HEK293 (cell line): Measurements from ENCODE around the gene RBM18.
A peak's percentile ranks its signal among the peaks of the same experiment; 100 is the strongest.

Source experiments
- CTCF ChIP-seq: fragments of 450-650 bp; formaldehyde crosslinking; IDR thresholded peaks from 2 replicates; pipeline ENCODE4 v1.5.1; 2016; ENCODE audit warnings: missing biosample characterization, missing genetic modification characterization
- EGR2 ChIP-seq: fragments of 450-650 bp; formaldehyde crosslinking; IDR thresholded peaks from 2 replicates; pipeline ENCODE4 v1.5.1; 2016; ENCODE audit warnings: low read depth, missing biosample characterization, missing genetic modification characterization
- GLI2 ChIP-seq: fragments of 450-650 bp; formaldehyde crosslinking; IDR thresholded peaks from 2 replicates; pipeline ENCODE4; 2017; ENCODE audit warnings: missing biosample characterization, missing genetic modification characterization, low read depth, borderline replicate concordance
- IKZF3 ChIP-seq: fragments of 450-650 bp; IDR thresholded peaks from 2 replicates; pipeline ENCODE4 v1.5.0; 2018; ENCODE audit warnings: missing biosample characterization, mild to moderate bottlenecking, missing genetic modification characterization, moderate library complexity
- INSM2 ChIP-seq: fragments of 450-650 bp; formaldehyde crosslinking; IDR thresholded peaks from 2 replicates; pipeline ENCODE4 v1.5.1; 2016; ENCODE audit warnings: missing biosample characterization, missing genetic modification characterization
- PATZ1 ChIP-seq: fragments of 450-650 bp; formaldehyde crosslinking; IDR thresholded peaks from 2 replicates; pipeline ENCODE4 v1.5.1; 2016; ENCODE audit warnings: missing biosample characterization, missing genetic modification characterization
- PRDM1 ChIP-seq: fragments of 450-650 bp; formaldehyde crosslinking; IDR thresholded peaks from 2 replicates; pipeline ENCODE4; 2016; ENCODE audit warnings: missing biosample characterization, missing genetic modification characterization
- TRIM28 ChIP-seq: IDR thresholded peaks from 2 replicates; pipeline ENCODE4 v1.6.1; 2011; ENCODE audit warnings: low read length, control low read depth, borderline replicate concordance
- WT1 ChIP-seq: fragments of 450-650 bp; formaldehyde crosslinking; IDR thresholded peaks from 2 replicates; pipeline ENCODE4 v1.5.1; 2016; ENCODE audit warnings: missing biosample characterization, missing genetic modification characterization
- YY1 ChIP-seq: fragments of 450-650 bp; formaldehyde crosslinking; IDR thresholded peaks from 2 replicates; pipeline ENCODE4 v1.5.1; 2018; ENCODE audit warnings: missing biosample characterization, missing genetic modification characterization
- ZBTB48 ChIP-seq: fragments of 450-650 bp; formaldehyde crosslinking; IDR thresholded peaks from 2 replicates; pipeline ENCODE4 v1.5.1; 2016; ENCODE audit warnings: missing biosample characterization, missing genetic modification characterization
- ZFHX2 ChIP-seq: fragments of 450-650 bp; formaldehyde crosslinking; conservative IDR thresholded peaks from 2 replicates; pipeline ENCODE4 v1.5.1; 2016; ENCODE audit warnings: missing biosample characterization, missing genetic modification characterization
- ZFP41 ChIP-seq: fragments of 450-650 bp; formaldehyde crosslinking; IDR thresholded peaks from 2 replicates; pipeline ENCODE4 v1.5.1; 2016; ENCODE audit warnings: missing biosample characterization, missing genetic modification characterization, borderline replicate concordance
- ZIC2 ChIP-seq: fragments of 450-650 bp; formaldehyde crosslinking; IDR thresholded peaks from 2 replicates; pipeline ENCODE4 v1.5.1; 2016; ENCODE audit warnings: missing biosample characterization, missing genetic modification characterization
- ZNF292 ChIP-seq: fragments of 450-650 bp; formaldehyde crosslinking; IDR thresholded peaks from 2 replicates; pipeline ENCODE4 v1.5.1; 2016; ENCODE audit warnings: low read depth, missing biosample characterization, missing genetic modification characterization, borderline replicate concordance
- ZNF302 ChIP-seq: fragments of 450-650 bp; formaldehyde crosslinking; IDR thresholded peaks from 2 replicates; pipeline ENCODE4 v1.5.1; 2016; ENCODE audit warnings: missing biosample characterization, missing genetic modification characterization, low read depth
- ZNF324 ChIP-seq: fragments of 450-650 bp; formaldehyde crosslinking; IDR thresholded peaks from 2 replicates; pipeline ENCODE4 v1.5.1; 2016; ENCODE audit warnings: missing biosample characterization, missing genetic modification characterization
- ZNF350 ChIP-seq: fragments of 450-650 bp; formaldehyde crosslinking; IDR thresholded peaks from 2 replicates; pipeline ENCODE4 v1.5.0; 2017; ENCODE audit warnings: missing biosample characterization, mild to moderate bottlenecking, missing genetic modification characterization
- ZNF354C ChIP-seq: fragments of 450-650 bp; formaldehyde crosslinking; IDR thresholded peaks from 2 replicates; pipeline ENCODE4 v1.5.1; 2016; ENCODE audit warnings: missing biosample characterization, missing genetic modification characterization, low read depth, borderline replicate concordance
- ZNF416 ChIP-seq: fragments of 450-650 bp; formaldehyde crosslinking; IDR thresholded peaks from 2 replicates; pipeline ENCODE4 v1.5.1; 2016; ENCODE audit warnings: missing biosample characterization, missing genetic modification characterization
- ZNF423 ChIP-seq: fragments of 450-650 bp; formaldehyde crosslinking; IDR thresholded peaks from 2 replicates; pipeline ENCODE4 v1.5.1; 2016; ENCODE audit warnings: missing biosample characterization, missing genetic modification characterization
- ZNF639 ChIP-seq: fragments of 450-650 bp; formaldehyde crosslinking; IDR thresholded peaks from 2 replicates; pipeline ENCODE4 v1.5.1; 2016; ENCODE audit warnings: missing biosample characterization, missing genetic modification characterization
- ZNF658 ChIP-seq: fragments of 450-650 bp; formaldehyde crosslinking; IDR thresholded peaks from 2 replicates; pipeline ENCODE4; 2016; ENCODE audit warnings: missing biosample characterization, missing genetic modification characterization
- ZNF776 ChIP-seq: fragments of 450-650 bp; formaldehyde crosslinking; IDR thresholded peaks from 2 replicates; pipeline ENCODE4 v1.5.0; 2017; ENCODE audit warnings: missing biosample characterization, missing genetic modification characterization, borderline replicate concordance
- ZNF843 ChIP-seq: fragments of 450-650 bp; formaldehyde crosslinking; IDR thresholded peaks from 2 replicates; pipeline ENCODE4 v1.5.1; 2016; ENCODE audit warnings: missing biosample characterization, missing genetic modification characterization
- ZSCAN16 ChIP-seq: fragments of 450-650 bp; formaldehyde crosslinking; IDR thresholded peaks from 2 replicates; pipeline ENCODE4 v1.5.1; 2016; ENCODE audit warnings: missing biosample characterization, missing genetic modification characterization
- ZSCAN18 ChIP-seq: fragments of 450-650 bp; formaldehyde crosslinking; IDR thresholded peaks from 2 replicates; pipeline ENCODE4 v1.5.1; 2016; ENCODE audit warnings: missing biosample characterization, missing genetic modification characterization
- ZSCAN23 ChIP-seq: fragments of 450-650 bp; formaldehyde crosslinking; IDR thresholded peaks from 2 replicates; pipeline ENCODE4 v1.5.1; 2016; ENCODE audit warnings: missing biosample characterization, missing genetic modification characterization
- ZSCAN4 ChIP-seq: fragments of 450-650 bp; formaldehyde crosslinking; IDR thresholded peaks from 2 replicates; pipeline ENCODE4 v1.5.1; 2017; ENCODE audit warnings: missing biosample characterization, missing genetic modification characterization

The RBM18 gene

GRCh38 chr9:122228568-122229484 lies 35.8 kb downstream of the RBM18 start, which contains the start of gene LHX6 (continued):
- no peak for TF ChIP-seq ZSCAN18 (tag by site-specific recombination)
- no peak for TF ChIP-seq ZSCAN23 (tag by site-specific recombination)
- TF ChIP-seq PRDM1 (tag by site-specific recombination): no peak
- no peak for TF ChIP-seq ZBTB48 (tag by site-specific recombination)
- TF ChIP-seq ZSCAN4: peak; percentile 28; the same call in 1 of the 2 replicates
- TF ChIP-seq YY1 (tag by site-specific recombination): no peak
- TF ChIP-seq TRIM28: no peak
- TF ChIP-seq ZSCAN16 (tag by site-specific recombination): no peak
- peak; percentile 41; the same call in 1 of the 2 replicates for TF ChIP-seq WT1 (tag by site-specific recombination)
- TF ChIP-seq ZNF423 (tag by site-specific recombination): no peak
- TF ChIP-seq ZNF292 (tag by site-specific recombination): no peak
- peak; percentile 70; the same call in 1 of the 2 replicates for TF ChIP-seq ZFHX2 (tag by site-specific recombination)
- no peak for TF ChIP-seq ZNF354C
- no peak for TF ChIP-seq ZNF324 (tag by site-specific recombination)
- peak; percentile 44; the same call in 1 of the 2 replicates for TF ChIP-seq PATZ1 (tag by site-specific recombination)
- TF ChIP-seq ZNF639: no peak
- TF ChIP-seq ZIC2 (tag by site-specific recombination): peak; percentile 31; the same call in 1 of the 2 replicates
- no peak for TF ChIP-seq ZFP41 (tag by site-specific recombination)
- no peak for TF ChIP-seq GLI2 (tag by site-specific recombination)
- TF ChIP-seq ZNF416 (tag by site-specific recombination): no peak
- peak; percentile 52; the same call in 1 of the 2 replicates for TF ChIP-seq EGR2 (tag by site-specific recombination)
- TF ChIP-seq IKZF3 (tag by site-specific recombination): no peak
- no peak for TF ChIP-seq ZNF302 (tag by site-specific recombination)
- no peak for TF ChIP-seq ZNF350 (tag by site-specific recombination)
- no peak for TF ChIP-seq CTCF
- no peak for TF ChIP-seq ZNF658
- TF ChIP-seq ZNF843 (tag by site-specific recombination): no peak
- TF ChIP-seq INSM2 (tag by site-specific recombination): no peak
- no peak for TF ChIP-seq ZNF776 (tag by site-specific recombination)
